Activated CD8-positive, alpha-beta memory T cell treated with anti-CD3 and anti-CD28 coated beads for 36 hours (primary cell): ENCODE results near the gene VPS52. TPM values are rescaled to one million over a fixed set of nuclear protein-coding genes. Genes with fewer than 3 reads are reported as not detected.

Experiments used
- CTCF ChIA-PET: fragments of 350-600 bp; sonication (Branson Sonifier 250); formaldehyde crosslinking; loops from one replicate; lab custom pipeline; 2021; ENCODE audit warnings: antibody characterized with exemption; lab: Charles Lee
- POLR2A ChIA-PET: fragments of 350-600 bp; sonication (Branson Sonifier 250); formaldehyde crosslinking; loops from one replicate; lab custom pipeline; 2021; ENCODE audit warnings: antibody characterized with exemption; lab: Charles Lee
- total RNA-seq, 2 experiments: library from RNA; stranded (reverse); gene quantifications; one replicate each; pipeline ENCODE4 v1.2.3, GENCODE V29; 2021

Gene VPS52
- total RNA-seq, 2 experiments from 2014 or later = 45.3 to 48.0 TPM

DNA sequence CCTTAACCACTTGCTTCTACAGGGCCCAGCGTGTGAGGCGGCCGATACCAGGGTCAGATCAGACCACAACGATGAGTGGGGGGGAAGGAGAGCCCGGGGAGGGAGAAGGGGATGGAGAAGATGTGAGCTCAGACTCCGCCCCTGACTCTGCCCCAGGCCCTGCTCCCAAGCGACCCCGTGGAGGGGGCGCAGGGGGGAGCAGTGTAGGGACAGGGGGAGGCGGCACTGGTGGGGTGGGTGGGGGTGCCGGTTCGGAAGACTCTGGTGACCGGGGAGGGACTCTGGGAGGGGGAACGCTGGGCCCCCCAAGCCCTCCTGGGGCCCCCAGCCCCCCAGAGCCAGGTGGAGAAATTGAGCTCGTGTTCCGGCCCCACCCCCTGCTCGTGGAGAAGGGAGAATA lies 60.5 kb downstream of the VPS52 start:
- ChIA-PET CTCF (interaction anchor here (1.1 kb wide), 1 partner anchor 22 kb away, joined by 3 read pairs; no protein-coding TSS in a partner anchor), POLR2A (no interaction called here)

DNA sequence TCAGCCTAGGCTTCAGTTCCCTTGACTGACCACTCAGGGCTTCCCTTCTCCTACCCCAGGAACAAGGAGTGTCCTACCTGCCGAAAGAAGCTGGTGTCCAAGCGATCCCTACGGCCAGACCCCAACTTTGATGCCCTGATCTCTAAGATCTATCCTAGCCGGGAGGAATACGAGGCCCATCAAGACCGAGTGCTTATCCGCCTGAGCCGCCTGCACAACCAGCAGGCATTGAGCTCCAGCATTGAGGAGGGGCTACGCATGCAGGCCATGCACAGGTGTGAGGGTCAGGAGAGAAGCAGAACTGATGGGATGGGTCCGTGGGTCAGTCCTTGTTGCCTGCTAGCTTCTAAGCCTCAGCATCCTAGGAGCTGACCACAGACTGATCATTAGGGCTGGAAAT lies 61.8 kb downstream of the VPS52 start:
- ChIA-PET CTCF (interaction anchor here (2.4 kb wide), 1 partner anchor 13 kb away, joined by 9 read pairs; no protein-coding TSS in a partner anchor), POLR2A (interaction anchor here (1.4 kb wide), 1 partner anchor 238 kb away, joined by 3 read pairs; no protein-coding TSS in a partner anchor)

- CTCF ChIA-PET = interaction anchor here (0.9 to 2.5 kb wide), 5 partner anchors 8 to 50 kb away, joined by 3 to 13 read pairs (median 6); partner anchors contain the start of genes RXRB and SLC39A7
- POLR2A ChIA-PET = interaction anchor here (0.7 to 1.9 kb wide), 7 partner anchors 9 to 265 kb away, joined by 3 to 15 read pairs (median 3); partner anchors contain the start of genes RPS18 and VPS52
Observed at GRCh38 chr6:33208091-33208967, 63.3 kb downstream of the VPS52 start, which contains the start of gene RING1. TSS of gene RING1 (plus strand) at chr6:33208500. CDS start at chr6:33208823, 323 bp downstream.

- ChIA-PET CTCF (interaction anchor here (2.0 to 2.5 kb wide), 3 partner anchors 8 to 41 kb away, joined by 6 to 13 read pairs (median 9); partner anchors contain the start of genes RXRB and SLC39A7), POLR2A (interaction anchor here (0.5 to 1.9 kb wide), 4 partner anchors 35 to 65 kb away, joined by 3 to 15 read pairs (median 6); partner anchors contain the start of genes RPS18 and VPS52)
Observed at GRCh38 chr6:33207552-33208090, 64.1 kb downstream of the VPS52 start.

- ChIA-PET POLR2A (interaction anchor here (0.5 kb wide), 1 partner anchor 36 kb away, joined by 3 read pairs; no protein-coding TSS in a partner anchor), CTCF (interaction anchor here (2.5 kb wide), 1 partner anchor 42 kb away, joined by 13 read pairs; no protein-coding TSS in a partner anchor)
Observed at GRCh38 chr6:33206864-33207551, 64.7 kb downstream of the VPS52 start.

- ChIA-PET CTCF (interaction anchor here (1.4 to 2.3 kb wide), 2 partner anchors 41 to 46 kb away, joined by 3 to 15 read pairs; no protein-coding TSS in a partner anchor), POLR2A (interaction anchor here (1.1 kb wide), 1 partner anchor 42 kb away, joined by 10 read pairs; no protein-coding TSS in a partner anchor)
Observed at GRCh38 chr6:33206027-33206863, 65.4 kb downstream of the VPS52 start.

DNA sequence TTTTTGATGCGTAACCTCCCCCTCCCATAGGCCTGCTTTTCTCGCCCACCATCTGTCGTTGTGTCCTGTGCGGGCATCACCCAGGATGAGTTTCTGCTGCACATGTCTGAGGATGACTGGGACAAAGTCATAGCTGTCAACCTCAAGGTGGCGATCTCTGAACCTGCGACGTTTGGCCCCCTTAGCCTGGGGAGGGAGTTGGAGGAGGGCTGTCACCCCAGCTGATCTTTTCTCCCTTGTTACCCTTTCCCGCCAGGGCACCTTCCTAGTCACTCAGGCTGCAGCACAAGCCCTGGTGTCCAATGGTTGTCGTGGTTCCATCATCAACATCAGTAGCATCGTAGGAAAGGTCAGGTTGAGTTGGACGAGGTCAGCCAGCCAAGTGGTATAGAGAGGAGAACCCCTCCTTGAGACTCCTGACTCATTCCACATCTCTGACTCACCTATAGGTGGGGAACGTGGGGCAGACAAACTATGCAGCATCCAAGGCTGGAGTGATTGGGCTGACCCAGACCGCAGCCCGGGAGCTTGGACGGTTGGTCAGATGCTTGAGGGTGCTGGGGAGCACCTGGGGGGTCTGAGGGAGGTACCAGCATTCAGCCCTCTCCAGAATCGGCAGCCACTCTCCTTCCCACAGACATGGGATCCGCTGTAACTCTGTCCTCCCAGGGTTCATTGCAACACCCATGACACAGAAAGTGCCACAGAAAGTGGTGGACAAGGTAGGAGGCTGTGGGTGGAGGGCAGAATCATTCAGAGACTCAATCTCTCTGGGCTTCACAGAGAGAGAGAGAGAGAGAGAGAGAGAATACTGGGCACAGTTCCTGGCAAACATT lies 66.3 kb downstream of the VPS52 start:
- POLR2A ChIA-PET = interaction anchor here (0.8 to 1.6 kb wide), 5 partner anchors 22 to 233 kb away, joined by 3 to 10 read pairs (median 4); no protein-coding TSS in a partner anchor
- CTCF ChIA-PET = interaction anchor here (0.6 to 2.3 kb wide), 8 partner anchors 23 to 87 kb away, joined by 3 to 15 read pairs (median 4); partner anchors contain the start of genes B3GALT4, RPS18 and VPS52

DNA sequence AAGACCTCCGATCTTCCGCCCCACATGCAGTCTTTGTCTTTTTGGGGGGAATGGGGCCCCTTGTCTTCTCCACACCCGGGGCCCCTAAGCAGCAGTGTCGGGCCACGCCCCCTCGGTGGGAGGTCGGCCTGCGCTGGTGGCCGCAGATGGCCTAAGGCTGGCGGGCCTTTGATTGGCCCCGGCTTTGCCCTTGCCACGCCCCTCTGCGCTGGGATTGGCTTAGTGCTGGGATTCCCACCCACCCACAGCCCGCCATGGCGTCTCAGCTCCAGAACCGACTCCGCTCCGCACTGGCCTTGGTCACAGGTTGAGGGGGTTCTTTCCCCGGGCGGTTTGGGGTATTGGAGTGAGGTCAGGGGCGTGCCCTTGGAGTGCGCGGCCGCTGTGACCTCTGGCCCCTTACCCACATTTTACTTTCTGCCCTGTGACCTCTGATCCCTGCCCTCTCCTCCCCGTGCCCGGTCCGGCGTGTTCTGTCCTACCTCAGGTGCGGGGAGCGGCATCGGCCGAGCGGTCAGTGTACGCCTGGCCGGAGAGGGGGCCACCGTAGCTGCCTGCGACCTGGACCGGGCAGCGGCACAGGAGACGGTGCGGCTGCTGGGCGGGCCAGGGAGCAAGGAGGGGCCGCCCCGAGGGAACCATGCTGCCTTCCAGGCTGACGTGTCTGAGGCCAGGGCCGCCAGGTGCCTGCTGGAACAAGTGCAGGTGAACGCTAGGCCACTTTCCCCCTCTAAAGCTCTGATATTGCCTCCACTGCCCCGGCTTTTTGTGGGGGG lies 67.1 kb downstream of the VPS52 start, which contains the start of gene HSD17B8:
HSD17B8 (plus strand) TSS at position 241 of the 776 bp plus-strand sequence; CDS start at position 255, 14 bp downstream.
- POLR2A ChIA-PET = interaction anchor here (0.5 to 1.6 kb wide), 7 partner anchors 21 to 233 kb away, joined by 3 to 10 read pairs (median 4); partner anchors contain the start of gene HLA-DPA1
- CTCF ChIA-PET = interaction anchor here (0.6 to 2.3 kb wide), 8 partner anchors 23 to 77 kb away, joined by 3 to 15 read pairs (median 4); partner anchors contain the start of genes B3GALT4, RPS18 and VPS52

DNA sequence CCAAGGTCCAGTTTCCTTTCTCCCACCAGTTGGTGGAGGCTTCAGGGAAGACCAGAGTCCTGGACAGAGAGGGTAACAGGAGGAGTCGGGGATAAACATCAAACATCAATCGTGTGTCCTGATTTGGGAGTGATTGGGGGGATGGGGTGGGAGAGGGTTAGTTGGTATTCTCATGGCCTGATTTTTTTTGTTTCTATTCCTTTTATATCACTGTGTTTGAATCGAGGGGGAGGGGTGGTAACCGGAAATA lies 67.6 kb downstream of the VPS52 start:
- POLR2A ChIA-PET = interaction anchor here (0.5 to 1.6 kb wide), 2 partner anchors 40 to 232 kb away, joined by 3 to 4 read pairs; no protein-coding TSS in a partner anchor
- CTCF ChIA-PET = interaction anchor here (0.6 to 2.3 kb wide), 2 partner anchors 44 to 77 kb away, joined by 4 to 15 read pairs; no protein-coding TSS in a partner anchor

DNA sequence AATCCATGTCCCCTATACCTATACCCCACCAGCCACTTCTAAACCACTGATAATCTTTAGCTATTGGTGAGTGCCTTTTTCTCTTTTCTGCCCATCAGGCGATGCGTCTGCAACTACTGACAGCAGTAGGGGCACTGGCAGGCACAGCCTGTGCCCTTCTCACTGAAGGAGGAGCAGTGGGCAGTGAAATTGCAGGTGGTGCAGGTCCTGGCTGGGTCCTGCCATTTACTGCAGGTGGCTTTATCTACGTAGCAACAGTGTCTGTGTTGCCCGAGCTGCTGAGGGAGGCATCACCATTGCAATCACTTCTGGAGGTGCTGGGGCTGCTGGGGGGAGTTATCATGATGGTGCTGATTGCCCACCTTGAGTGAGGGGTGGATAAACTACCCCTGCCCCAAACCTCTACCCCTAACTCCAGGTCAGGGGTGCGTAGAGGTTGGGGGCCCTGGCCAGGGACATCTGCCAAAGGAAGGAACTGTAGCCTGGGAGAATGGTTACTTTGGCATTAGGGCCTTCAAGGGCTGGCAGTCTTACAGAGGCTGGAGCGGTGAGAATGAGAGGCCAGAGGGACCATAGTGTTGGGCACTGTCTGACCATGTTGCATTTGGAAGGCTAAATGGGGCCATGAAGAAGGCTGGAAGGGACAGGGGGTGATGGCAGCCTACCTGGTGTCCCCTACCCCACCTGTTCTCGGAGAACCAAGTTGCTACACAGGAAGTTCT lies 68.1 kb downstream of the VPS52 start:
- ChIA-PET POLR2A (no interaction called here), CTCF (interaction anchor here (1.4 kb wide), 1 partner anchor 45 kb away, joined by 4 read pairs; no protein-coding TSS in a partner anchor)

DNA sequence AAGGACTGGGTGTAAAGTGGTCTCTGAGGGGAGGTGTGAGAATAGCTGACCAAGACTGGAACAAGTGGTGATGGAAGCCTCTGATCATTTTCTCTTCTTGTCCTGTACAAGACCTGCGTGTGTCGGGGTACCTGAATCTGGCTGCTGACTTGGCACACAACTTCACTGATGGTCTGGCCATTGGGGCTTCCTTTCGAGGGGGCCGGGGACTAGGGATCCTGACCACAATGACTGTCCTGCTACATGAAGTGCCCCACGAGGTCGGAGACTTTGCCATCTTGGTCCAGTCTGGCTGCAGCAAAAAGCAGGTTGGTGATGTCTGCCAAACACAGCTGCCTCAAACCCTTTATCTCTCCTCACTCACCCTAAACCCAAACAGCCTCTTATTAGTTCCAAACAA lies 68.9 kb downstream of the VPS52 start:
- ChIA-PET CTCF (interaction anchor here (1.4 kb wide), 1 partner anchor 46 kb away, joined by 4 read pairs; no protein-coding TSS in a partner anchor), POLR2A (no interaction called here)

DNA sequence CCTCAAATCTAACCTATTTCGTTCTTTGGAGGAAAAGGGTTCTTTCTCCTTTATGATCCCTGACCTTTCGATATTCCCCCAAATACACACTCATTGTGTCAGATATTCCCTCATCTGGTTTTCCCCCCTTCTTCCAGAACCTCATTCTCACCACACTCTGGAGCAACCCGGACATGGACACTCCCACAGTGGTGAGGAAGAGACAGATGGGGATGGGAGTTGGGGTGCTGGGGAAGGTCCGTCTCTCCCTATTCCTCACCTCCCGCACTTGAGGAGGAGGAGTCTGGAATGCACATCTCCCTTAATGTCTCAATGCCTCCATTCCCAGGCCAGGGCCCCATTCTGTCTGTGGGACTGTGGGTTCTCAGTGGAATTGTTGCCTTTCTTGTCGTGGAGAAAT lies 69.7 kb downstream of the VPS52 start:
- POLR2A ChIA-PET = no interaction called here
- CTCF ChIA-PET = interaction anchor here (0.6 to 1.4 kb wide), 2 partner anchors 39 to 47 kb away, joined by 3 to 4 read pairs; no protein-coding TSS in a partner anchor

DNA sequence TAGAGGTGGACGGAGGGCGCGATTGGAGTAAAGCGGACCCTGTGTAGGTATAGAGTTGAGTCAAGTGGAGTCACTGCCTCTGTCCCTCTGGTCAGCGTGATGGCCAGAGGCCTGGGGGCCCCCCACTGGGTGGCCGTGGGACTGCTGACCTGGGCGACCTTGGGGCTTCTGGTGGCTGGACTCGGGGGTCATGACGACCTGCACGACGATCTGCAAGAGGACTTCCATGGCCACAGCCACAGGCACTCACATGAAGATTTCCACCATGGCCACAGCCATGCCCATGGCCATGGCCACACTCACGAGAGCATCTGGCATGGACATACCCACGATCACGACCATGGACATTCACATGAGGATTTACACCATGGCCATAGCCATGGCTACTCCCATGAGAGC lies 70.5 kb downstream of the VPS52 start:
- CTCF ChIA-PET = no interaction called here

More for the DNA sequence above, 70.5 kb downstream of the VPS52 start:
- POLR2A ChIA-PET = no interaction called here
